HG03159 (cell line): ENCODE results near the gene HADHA.

Experiments
- ATAC-seq: cut with Tn5 transposase; IDR thresholded peaks from one replicate; pipeline ENCODE4 v1.9.1; 2021; ENCODE audit warnings: mild to moderate bottlenecking, moderate library complexity; ENCODE audit not compliant: unreplicated experiment

Gene HADHA

DNA sequence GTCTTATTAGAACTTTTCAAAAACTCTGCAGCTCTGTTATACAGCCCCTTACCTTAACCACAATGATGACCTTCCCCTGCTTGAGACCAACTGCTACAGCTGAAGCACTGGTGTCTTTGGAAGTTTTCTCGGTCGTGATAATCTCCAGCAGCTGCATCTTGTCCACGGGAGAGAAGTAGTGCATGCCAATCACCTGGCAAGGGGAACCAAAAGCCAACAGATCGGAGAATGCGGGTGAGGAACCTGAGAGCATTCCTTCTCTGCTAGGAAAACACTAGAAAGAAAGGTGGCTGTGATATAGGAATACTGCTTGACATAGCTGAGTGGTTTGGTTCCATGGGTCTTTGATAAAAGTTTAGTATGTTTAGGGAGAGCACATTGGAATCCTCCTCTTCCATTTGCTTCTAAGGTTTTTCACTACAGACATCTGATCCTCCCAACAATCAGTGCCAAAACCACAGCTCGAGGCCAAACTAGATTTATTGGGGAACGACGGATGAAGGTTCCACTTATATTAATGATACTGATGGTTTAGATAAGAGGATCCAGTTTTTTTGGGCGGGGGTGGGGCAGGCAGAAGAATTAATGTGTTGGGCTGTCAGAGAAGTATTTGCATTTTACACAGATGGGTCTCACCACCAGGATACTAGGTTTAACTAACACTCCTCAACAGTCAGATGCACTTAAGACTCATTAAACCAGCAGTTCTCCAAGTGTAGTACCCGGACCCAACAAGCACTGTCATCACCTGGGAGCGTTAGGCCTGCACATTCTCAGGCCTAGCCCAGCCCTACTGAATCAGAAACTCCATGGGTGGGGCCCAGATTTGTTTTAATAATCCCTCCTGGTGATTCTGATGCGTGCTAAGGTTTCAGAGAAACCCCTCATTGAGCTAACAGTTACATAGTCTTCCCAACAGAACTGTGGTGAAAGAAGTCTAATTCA, 49.1 kb downstream of the HADHA start:
- no peak for ATAC-seq

DNA sequence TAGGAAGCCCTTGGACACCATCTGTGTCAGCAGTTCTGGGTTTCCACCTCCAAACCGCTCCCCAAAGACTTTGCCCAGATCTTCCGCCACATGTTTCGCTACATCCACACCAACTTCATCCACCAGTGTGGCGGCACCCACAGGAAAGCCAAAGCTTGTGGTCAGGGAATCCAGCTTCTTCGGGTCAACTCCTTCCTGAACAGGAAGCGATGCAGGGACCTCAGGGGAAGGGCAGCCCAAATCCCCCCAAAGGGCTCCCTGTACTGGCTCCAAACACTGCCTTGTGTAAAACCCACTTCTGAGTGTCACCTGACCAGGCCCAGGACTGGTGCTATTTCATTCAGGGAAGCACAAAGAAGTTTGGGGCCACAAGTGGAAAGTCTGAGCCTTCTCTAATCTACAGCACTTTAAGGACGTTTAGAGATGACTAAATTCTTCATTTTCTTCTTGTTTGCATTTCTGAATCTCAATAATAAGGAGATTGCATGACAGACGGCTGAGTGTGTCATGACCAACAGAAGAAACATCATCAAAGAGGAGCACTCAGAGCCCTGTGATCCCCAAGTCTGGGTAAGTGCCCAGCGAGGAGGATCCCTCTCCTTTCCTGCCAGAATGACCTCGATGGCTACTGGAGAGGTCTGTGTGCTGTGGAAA, 50.7 kb downstream of the HADHA start:
- no peak for ATAC-seq

DNA sequence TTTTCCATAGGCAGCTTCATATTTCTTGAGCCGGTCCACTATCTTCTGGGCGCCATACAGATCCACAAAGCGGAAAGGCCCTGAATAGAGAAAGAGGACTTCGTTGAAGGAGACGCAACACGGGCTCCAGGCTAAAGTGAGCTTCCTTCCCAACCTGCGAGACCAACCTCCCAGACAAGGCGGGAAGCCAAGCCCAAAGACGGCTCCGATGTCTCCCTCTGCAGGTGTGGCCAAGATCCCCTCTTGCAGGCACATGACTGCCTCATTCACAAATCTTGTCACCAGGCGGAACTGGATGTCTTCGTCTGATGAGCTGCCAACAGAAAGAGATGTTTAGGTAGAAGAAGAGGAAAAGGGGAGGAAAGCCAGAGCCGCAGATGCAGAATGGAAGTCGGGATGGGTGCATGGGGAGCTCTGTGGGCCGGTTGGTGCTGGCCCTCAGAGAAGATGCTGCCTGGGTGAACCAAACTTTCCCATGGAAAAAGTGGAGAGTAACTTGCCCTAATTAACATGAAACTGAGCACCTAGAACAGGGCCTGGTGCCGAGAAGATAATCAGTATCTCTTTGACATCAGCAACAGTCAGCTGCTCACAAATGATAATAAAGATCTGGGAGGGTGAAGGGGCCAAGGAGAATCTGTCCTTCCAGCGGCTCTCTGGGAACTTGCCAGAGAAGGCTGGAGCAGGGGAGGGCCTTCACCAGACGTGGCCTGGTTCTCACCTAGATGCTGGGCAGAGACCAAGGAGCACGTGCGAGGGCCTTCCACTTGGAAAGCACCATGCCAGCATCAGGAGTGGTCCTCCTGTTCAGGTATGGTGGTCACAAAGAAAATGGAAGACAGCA, 52.9 kb downstream of the HADHA start:
- ATAC-seq, result no peak

GRCh38 chr2:26190369-26190768, 54.1 kb downstream of the HADHA start:
- no peak for ATAC-seq

DNA sequence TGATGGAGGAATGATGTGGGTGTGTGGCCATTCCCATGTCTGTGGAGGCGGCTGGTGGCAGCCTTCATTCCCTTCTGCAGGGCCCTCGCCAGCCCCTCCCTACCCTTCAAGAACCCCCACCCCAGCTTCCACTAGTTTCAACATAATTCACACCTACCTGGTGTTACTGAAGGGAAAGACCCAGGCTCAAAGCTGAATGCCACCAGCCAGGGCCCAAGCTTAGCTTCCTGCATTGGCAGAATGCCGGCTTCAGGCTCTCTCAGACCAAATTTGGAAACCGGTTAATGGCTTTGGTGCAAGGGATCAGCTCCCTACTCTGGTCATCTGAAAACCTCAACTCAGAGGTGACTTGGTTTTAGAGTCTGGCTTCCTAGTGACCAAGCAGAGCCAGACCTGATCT, 54.7 kb downstream of the HADHA start:
- ATAC-seq, result no peak

DNA sequence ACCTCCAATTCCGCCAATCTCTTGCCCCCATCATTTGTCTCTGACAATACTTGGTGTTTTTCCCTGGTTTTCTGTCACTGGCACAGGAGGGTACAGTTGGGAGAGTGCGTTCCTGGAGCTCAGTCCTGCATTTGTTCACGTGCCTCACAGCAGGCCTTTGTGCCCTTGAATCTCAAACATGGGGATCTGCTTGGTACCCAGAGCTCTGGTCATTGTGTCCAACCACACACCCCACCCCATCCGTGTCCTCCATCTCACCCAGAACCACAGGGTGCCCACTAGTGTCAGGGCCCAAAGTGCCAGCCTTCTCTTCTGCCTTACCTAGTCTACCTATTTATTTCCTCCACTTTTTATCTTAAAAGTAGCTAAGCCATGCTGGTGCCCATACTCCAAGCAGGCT, 55.3 kb downstream of the HADHA start:
- no peak for ATAC-seq

DNA sequence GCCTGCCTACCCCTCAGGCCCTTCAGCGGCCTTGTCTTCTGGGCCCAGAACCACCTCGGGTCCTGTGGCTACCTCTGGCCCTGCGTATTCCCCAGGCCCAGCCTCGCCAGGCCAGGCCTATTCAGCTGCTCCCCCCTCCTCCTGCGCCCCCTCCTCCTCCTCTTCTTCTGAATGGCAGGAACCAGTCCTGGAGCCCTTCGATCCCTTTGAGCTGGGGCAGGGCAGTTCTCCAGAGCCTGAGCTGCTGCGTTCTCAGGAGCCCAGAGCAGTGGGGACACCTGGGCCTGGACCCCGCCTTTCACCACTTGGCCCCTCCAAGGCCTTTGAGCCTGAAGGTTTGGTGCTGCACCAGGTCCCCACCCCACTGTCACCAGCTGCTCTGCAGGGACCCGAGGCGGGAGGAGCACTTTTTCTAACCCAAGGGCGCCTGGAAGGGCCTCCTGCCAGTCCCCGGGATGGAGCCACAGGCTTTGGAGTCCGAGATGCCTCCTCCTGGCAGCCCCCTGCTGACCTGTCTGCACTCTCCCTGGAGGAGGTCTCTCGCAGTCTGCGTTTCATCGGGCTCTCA, 56.8 kb downstream of the HADHA start:
- no peak for ATAC-seq

- no peak for ATAC-seq
Observed at GRCh38 chr2:26187114-26187513, 57.3 kb downstream of the HADHA start.

GRCh38 chr2:26185954-26186770, 58.3 kb downstream of the HADHA start:
- no peak for ATAC-seq

DNA sequence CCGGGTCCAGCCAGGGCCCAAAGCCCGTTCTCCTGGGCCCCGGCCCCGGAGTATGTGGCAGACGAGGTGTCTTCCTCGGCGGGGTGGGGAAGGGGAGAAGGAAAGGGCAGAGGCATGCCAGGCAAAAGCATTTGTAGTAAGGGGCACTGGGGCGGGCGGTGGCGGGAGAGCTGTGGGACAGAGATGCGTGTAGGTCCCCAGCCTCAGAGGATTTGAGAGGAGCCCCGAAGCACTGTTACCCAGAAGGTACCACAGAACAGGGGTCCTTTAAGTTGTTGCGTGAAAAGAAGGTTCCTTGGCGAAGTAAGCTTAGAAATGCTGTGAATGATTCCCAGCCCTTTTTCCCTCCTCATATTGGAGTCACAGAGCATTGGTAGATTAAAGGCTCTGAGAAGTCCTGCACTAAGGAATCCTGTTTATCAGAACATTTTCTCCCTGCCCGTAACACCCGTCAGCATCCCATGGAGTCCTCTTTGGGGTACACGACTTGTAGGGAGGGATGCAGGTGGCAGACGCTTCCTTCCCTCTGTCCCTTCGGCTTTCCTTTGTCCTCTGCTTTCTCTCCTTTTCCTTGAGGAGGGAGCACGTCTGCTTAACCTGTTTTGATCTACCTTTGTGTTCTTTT, 59.0 kb downstream of the HADHA start:
- ATAC-seq, result no peak

- ATAC-seq, result peak; percentile 80
Observed at GRCh38 chr2:26184555-26185303, 59.7 kb downstream of the HADHA start.

- no peak for ATAC-seq
Observed at GRCh38 chr2:26184121-26184520, 60.3 kb downstream of the HADHA start.

- ATAC-seq, result no peak
Observed at GRCh38 chr2:26182887-26183630, 61.4 kb downstream of the HADHA start.

GRCh38 chr2:26182441-26182840, 62.0 kb downstream of the HADHA start:
- ATAC-seq, result no peak

DNA sequence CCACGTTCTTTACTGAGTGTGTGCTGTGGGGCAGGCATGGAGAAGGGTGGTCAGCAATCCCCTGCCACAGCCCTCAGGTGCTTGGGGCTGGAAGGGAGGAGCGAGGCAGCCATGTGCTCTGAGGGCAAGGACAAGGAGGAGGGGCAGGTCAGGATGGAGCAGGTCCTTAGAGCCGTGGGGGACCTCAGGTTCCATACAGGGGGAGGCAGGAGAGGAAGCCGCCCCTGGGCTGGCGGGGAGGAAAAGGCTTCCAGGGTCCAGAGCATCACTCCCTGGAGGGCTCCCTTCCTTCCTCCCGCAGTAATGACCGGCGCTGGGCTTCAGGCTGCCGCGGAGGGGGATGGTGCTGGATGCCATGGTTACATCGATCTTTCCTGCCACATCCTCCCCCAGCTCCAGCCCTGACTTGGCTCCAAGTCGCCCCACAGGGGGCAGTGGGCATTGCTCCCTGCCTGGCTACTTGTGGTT, 65.0 kb downstream of the HADHA start:
- ATAC-seq, result no peak

- no peak for ATAC-seq
Observed at GRCh38 chr2:26178746-26179436, 65.5 kb downstream of the HADHA start.

GRCh38 chr2:26178246-26178645, 66.2 kb downstream of the HADHA start:
- no peak for ATAC-seq

GRCh38 chr2:26177122-26177521, 67.3 kb downstream of the HADHA start:
- ATAC-seq, result no peak
